H1 (cell line): ENCODE data around the gene NEB.

Source experiments
- CREB1 ChIP-seq: IDR thresholded peaks from 2 replicates; pipeline ENCODE4 v1.6.1; 2012; ENCODE audit warnings: inconsistent platforms
- CTCF ChIP-seq, 3 experiments: IDR thresholded peaks; 1 replicate in 2 of 3; 2 replicates in 1 of 3; pipeline versions ENCODE4 v1.5.1 to v1.6.1; 2011; ENCODE audit warnings: low read length in 3 of 3, mild to moderate bottlenecking in 3 of 3, inconsistent platforms in 2 of 3, low read depth in 1 of 3, moderate library complexity in 1 of 3; ENCODE audit not compliant: insufficient read depth in 1 of 3; ENCODE audit errors: control extremely low read depth in 1 of 3
- GABPA ChIP-seq: IDR thresholded peaks from 2 replicates; pipeline ENCODE4 v1.6.1; 2011; ENCODE audit warnings: mild to moderate bottlenecking, low read length, moderate library complexity, borderline replicate concordance; ENCODE audit not compliant: insufficient read depth
- JUN ChIP-seq: IDR thresholded peaks from 2 replicates; pipeline ENCODE4 v1.6.1; 2011; ENCODE audit warnings: low read depth, mild to moderate bottlenecking, improper control_type of control experiment, low read length
- POLR2A ChIP-seq, 2 experiments: IDR thresholded peaks; 1 replicate in 1 of 2; 2 replicates in 1 of 2; pipeline ENCODE4 v1.6.1; 2011; ENCODE audit warnings: low read depth in 2 of 2, low read length in 2 of 2, mild to moderate bottlenecking in 2 of 2; ENCODE audit errors: control extremely low read depth in 1 of 2
- YY1 ChIP-seq: IDR thresholded peaks from 2 replicates; pipeline ENCODE4 v1.6.1; 2011; ENCODE audit warnings: low read depth, mild to moderate bottlenecking, low read length

- TF ChIP-seq GABPA (no peak), CTCF (IDR thresholded peaks at IDR 0.05; ENCODE audit: control extremely low read depth in 1 of 3, insufficient read depth in 1 of 3, low read depth in 1 of 3, low read length in 3 of 3) (no peak), YY1 (no peak), JUN (no peak), CREB1 (no peak), POLR2A (IDR thresholded peaks at IDR 0.05; ENCODE audit: control extremely low read depth in 1 of 2, low read depth in 2 of 2, low read length in 2 of 2) (no peak)
Measured at GRCh38 chr2:151518802-151519201, 215.5 kb downstream of the NEB start.
